ENCODE results near the gene DTNBP1. TPM values are rescaled to one million over a fixed set of nuclear protein-coding genes. Genes with fewer than 3 reads are reported as not detected.

The DTNBP1 gene
- total and polyA plus RNA-seq, 2 of the 4 experiments (the other 2 are of a cell fraction), result 4.8 to 18.7 TPM

DNA sequence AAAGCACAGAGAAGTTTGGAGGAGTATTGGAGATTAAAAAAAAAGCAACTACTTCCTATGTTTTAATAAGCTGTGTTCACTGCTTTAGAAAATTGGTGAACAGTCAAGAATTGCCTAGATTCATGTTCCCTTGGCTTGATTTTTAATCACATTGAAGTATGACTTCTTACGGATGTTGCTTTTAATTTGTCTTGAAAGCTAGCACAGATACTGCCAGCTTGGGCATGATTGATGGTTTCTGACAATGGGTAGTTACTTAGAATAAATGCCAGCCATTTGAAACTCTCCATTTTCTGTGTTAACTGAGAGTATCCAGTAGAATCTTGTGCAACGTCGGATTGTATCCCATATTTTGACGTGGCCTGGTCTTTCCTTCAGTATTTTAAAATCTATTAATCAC is 178.0 kb downstream of the DTNBP1 start:
- intact Hi-C loops (cut with micrococcal nuclease) (no loop called here), in situ Hi-C loops (cut with MboI; ENCODE audit: low sequenced_read_pairs) (loop anchor here (5.0 kb wide), 1 partner anchor 1278 kb away; no protein-coding TSS in a partner anchor), dilution Hi-C loops (cut with HindIII; ENCODE audit: low sequenced_read_pairs, unreplicated experiment) (no loop called here)
- WGBS, 2 experiments (ENCODE audit: extremely low coverage in 2 of 2, insufficient read length in 1 of 2), result no CpG with 5 or more reads among the region's 4 CpGs
- Histone ChIP-seq H3K14ac (replicated peaks; ENCODE audit: low read depth, low read length) (no peak overlapping the region), H3K56ac (ENCODE audit: extremely low read depth, insufficient read depth, low read length) (no peak overlapping the region), H3K79me1 (ENCODE audit: low read depth in 1 of 2, low read length in 2 of 2) (peaks cover 23 to 59% of the 10 kb centered on the region in 2 experiments), H3K36me3 (ENCODE audit: control insufficient read depth, insufficient read depth, low read length) (peaks cover 25% of the 10 kb centered on the region), H2BK15ac (ENCODE audit: low read depth, low read length) (no peak overlapping the region), H2AK5ac (ENCODE audit: low read depth, low read length) (no peak overlapping the region), H3K4ac (ENCODE audit: low read depth, low read length) (no peak overlapping the region), H3K4me1 (ENCODE audit: control insufficient read depth, insufficient read depth, low read length) (peaks cover 6% of the 10 kb centered on the region; the same call in 1 of the 2 replicates), H4K91ac (ENCODE audit: insufficient read depth, low read depth, low read length) (no peak overlapping the region), H2AFZ (replicated peaks; ENCODE audit: low read length, poor library complexity) (no peak overlapping the region), H4K20me1 (ENCODE audit: insufficient read depth, low read length) (peaks cover 9% of the 10 kb centered on the region; the same call in 1 of the 2 replicates), H3K4me2 (ENCODE audit: low read depth, low read length) (no peak overlapping the region), H4K5ac (ENCODE audit: low read depth, low read length) (no peak overlapping the region), H2AK9ac (replicated peaks; ENCODE audit: low read depth, low read length, poor library complexity) (no peak overlapping the region), H3K9me1 (ENCODE audit: insufficient read depth, low read length) (peaks cover 15% of the 10 kb centered on the region; the same call in 1 of the 2 replicates), H3K4me3 (ENCODE audit: insufficient read depth, low read depth, low read length) (no peak overlapping the region), H4K8ac (ENCODE audit: low read depth in 2 of 2, low read length in 2 of 2) (no peak overlapping the region), H3K18ac (ENCODE audit: low read depth, low read length) (no peak overlapping the region), H3K9me3 (ENCODE audit: control insufficient read depth, insufficient read depth, low read length) (no peaks in the 10 kb centered on the region), H3K27ac (ENCODE audit: insufficient read depth, low read length) (no peak overlapping the region), H3K9ac (ENCODE audit: low read depth, low read length) (no peak overlapping the region), H2BK5ac (ENCODE audit: low read depth, low read length, poor library complexity, severe bottlenecking) (no peak overlapping the region), H2BK20ac (ENCODE audit: low read depth, low read length) (no peak overlapping the region), H3K23ac (ENCODE audit: low read depth, low read length) (no peak overlapping the region), H2BK120ac (ENCODE audit: low read depth, low read length) (no peak overlapping the region), H3K27me3 (ENCODE audit: control insufficient read depth, insufficient read depth, low read length) (no peaks in the 10 kb centered on the region)
- no TSS peak for BruUV-seq (replicated peaks)
- DNase-seq (no peak), ATAC-seq (ENCODE audit: low read depth) (no peak)
- TF ChIP-seq USF2 (IDR thresholded peaks at IDR 0.05; ENCODE audit: low read depth, low read length) (no peak), FOS (IDR thresholded peaks at IDR 0.05; ENCODE audit: low read depth, low read length) (no peak), NFE2L2 (IDR thresholded peaks at IDR 0.05; ENCODE audit: low read depth, low read length) (no peak), SMC3 (IDR thresholded peaks at IDR 0.05; ENCODE audit: low read depth, low read length) (no peak), BHLHE40 (IDR thresholded peaks at IDR 0.05; ENCODE audit: low read depth, low read length) (no peak), MXI1 (IDR thresholded peaks at IDR 0.05; ENCODE audit: borderline replicate concordance, low read depth, low read length) (no peak)
- TF ChIP-seq, protein P1, sequence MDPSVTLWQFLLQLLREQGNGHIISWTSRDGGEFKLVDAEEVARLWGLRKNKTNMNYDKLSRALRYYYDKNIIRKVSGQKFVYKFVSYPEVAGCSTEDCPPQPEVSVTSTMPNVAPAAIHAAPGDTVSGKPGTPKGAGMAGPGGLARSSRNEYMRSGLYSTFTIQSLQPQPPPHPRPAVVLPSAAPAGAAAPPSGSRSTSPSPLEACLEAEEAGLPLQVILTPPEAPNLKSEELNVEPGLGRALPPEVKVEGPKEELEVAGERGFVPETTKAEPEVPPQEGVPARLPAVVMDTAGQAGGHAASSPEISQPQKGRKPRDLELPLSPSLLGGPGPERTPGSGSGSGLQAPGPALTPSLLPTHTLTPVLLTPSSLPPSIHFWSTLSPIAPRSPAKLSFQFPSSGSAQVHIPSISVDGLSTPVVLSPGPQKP (IDR thresholded peaks at IDR 0.05; ENCODE audit: borderline replicate concordance, low read depth, low read length), result no peak
- CTCF ChIA-PET, result interaction anchor here (1.0 kb wide), 1 partner anchor 534 kb away, joined by 3 read pairs; no protein-coding TSS in a partner anchor
- POLR2A ChIA-PET (ENCODE audit: unreplicated experiment), result no interaction called here
